Smooth muscle cell of bladder (primary cell): ENCODE measurements around the gene PRDM7. TPM values are rescaled to one million over a fixed set of nuclear protein-coding genes. Genes with fewer than 3 reads are reported as not detected.

Source experiments
- total RNA-seq: library from RNA; depleted of rRNA; stranded (reverse); fragments of >200 nt; gene quantifications from 2 replicates; pipeline ENCODE4 v1.2.3, GENCODE V29; 2014

PRDM7 gene
- under 0.01 TPM in 1 of 2 replicates, not detected in the other for total RNA-seq

DNA sequence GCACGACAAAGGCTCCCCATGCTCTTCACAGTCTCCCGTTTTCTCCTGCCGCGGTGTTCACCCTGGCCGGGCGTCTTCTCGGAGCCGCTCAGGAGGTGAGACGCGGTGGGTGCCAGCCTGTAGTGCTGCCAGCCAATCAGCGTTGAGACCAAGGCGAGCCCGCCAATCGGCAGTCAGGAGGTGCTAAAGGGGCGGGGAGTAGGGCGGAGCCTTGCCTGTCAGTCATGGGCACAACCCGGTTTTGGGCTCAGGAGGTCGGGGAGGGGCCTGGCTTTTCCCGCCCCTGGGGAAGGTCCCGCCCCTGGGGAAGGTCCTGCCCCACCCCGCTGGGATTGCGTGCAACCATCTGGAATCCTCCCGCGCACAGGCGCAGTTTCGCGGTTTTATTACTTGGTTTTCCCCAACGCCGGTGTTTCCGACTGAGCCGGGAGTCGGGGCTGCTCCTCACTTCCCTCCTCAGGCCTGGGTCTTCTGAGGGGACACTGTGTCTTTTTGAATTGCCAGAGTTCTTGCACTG is at the start of gene PRDM7:
Gene PRDM7 (minus strand): TSS at position 92 of the 517 bp plus-strand sequence. CDS start 1,421 bp downstream, outside the sequence.

DNA sequence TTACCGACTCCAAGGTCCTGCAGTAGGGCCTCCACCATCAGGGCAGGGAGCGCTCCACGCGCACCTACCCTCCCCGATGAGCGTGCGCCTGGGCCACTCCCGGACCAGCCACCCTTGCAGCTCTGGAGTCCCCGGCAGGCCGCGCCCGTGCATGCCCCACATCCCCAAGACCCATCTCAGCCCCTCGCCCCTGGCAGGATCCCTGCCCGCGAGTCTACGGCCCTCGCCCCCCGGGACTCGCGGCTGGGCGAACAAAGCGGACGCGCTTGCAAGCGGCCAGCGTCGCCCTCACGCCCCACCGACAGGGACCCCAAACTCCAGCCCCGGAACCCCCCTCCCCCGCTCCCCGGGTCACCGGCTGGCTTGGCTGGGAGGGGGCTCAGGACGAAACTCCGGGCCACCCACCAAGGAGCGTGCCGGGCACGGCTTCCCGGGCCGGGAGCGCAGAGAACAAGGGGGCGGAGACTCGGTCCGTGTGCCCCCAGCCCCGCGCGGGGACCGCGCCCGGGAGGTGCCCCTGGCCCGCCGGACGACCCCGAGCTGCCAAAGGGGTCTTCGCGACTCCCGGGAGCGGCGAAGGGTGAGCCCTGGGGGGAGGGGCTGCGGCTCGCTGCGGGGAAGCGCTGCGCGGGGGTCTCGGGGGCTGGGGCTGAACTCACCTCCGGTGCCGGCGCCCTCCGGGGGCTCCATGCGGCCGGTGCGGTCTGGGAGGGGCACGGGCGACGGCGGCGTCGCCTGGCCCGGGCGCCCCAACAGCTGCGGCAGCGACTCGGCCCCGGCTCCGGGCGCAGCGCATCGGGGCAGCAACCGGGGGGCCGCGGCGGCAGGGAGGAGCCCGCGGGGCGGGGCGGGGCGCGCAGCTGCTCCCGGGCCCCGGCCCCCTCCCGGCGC is 58.2 kb downstream of the PRDM7 start, which contains the start of gene DBNDD1:
Gene DBNDD1 (minus strand): TSS at position 805 of the 891 bp plus-strand sequence. CDS start 115 bp downstream, at position 690.

Other genes starting within 250 kb of the PRDM7 start
- gene SPIRE2, start 248.9 kb downstream of the PRDM7 start, total RNA-seq, result 0.55 and 1.00 TPM in 2 replicates
- gene TCF25, start 203.7 kb downstream of the PRDM7 start, total RNA-seq, result 209 and 238 TPM in 2 replicates
- gene MC1R, start 158.5 kb downstream of the PRDM7 start, total RNA-seq, result 3.6 and 4.3 TPM in 2 replicates
- 128 and 149 TPM in 2 replicates for gene TUBB3, start 154.0 kb downstream of the PRDM7 start, total RNA-seq
- 85.5 and 94.7 TPM in 2 replicates for gene DEF8, start 128.6 kb downstream of the PRDM7 start, total RNA-seq
- gene DBNDD1, start 57.9 kb downstream of the PRDM7 start, total RNA-seq, result 0.65 and 0.71 TPM in 2 replicates